Hepatocyte (in vitro differentiated cells): ENCODE results near the gene ADCY2. TPM values are rescaled to one million over a fixed set of nuclear protein-coding genes. Genes with fewer than 3 reads are reported as not detected.

ENCODE experiments used
- DNase-seq: peaks from one replicate; pipeline ENCODE4 v3.0.0-alpha.2; 2016; ENCODE audit warnings: low spot score
- H2AFZ ChIP-seq: fragments of 200-600 bp; sonication (generic); 2 replicates; pipeline ENCODE4 v1.6.0; 2016; ENCODE audit warnings: antibody characterized with exemption, mild to moderate bottlenecking
- H3K27ac ChIP-seq: fragments of 200-600 bp; sonication (generic); 2 replicates; pipeline ENCODE4 v1.5.1; 2016; ENCODE audit warnings: mild to moderate bottlenecking
- H3K27me3 ChIP-seq: fragments of 200-600 bp; sonication (generic); 2 replicates; pipeline ENCODE4 v1.6.1; 2016
- H3K36me3 ChIP-seq: fragments of 200-600 bp; sonication (generic); replicated peaks from 2 replicates; pipeline ENCODE4 v1.5.1; 2016; ENCODE audit warnings: low read depth; ENCODE audit not compliant: insufficient read depth
- H3K4me1 ChIP-seq: fragments of 200-600 bp; sonication (generic); 2 replicates; pipeline ENCODE4 v1.5.1; 2016; ENCODE audit warnings: mild to moderate bottlenecking, moderate library complexity; ENCODE audit not compliant: insufficient read depth
- H3K4me2 ChIP-seq: fragments of 200-600 bp; sonication (generic); 2 replicates; pipeline ENCODE4 v1.6.0; 2016
- H3K4me3 ChIP-seq: fragments of 200-600 bp; sonication (generic); 2 replicates; pipeline ENCODE4 v1.5.1; 2016; ENCODE audit warnings: mild to moderate bottlenecking
- H3K79me2 ChIP-seq: fragments of 200-600 bp; sonication (generic); 2 replicates; pipeline ENCODE4 v1.6.0; 2017; ENCODE audit warnings: mild to moderate bottlenecking
- H3K9me2 ChIP-seq: fragments of 200-600 bp; sonication (generic); replicated peaks from 2 replicates; pipeline ENCODE4 v1.6.0; 2017; ENCODE audit warnings: mild to moderate bottlenecking; ENCODE audit not compliant: insufficient read depth
- H3K9me3 ChIP-seq: fragments of 200-600 bp; sonication (generic); 2 replicates; pipeline ENCODE4 v1.5.1; 2016; ENCODE audit warnings: low read depth, mild to moderate bottlenecking
- H4K20me1 ChIP-seq: fragments of 200-600 bp; sonication (generic); 2 replicates; pipeline ENCODE4 v1.6.0; 2016; ENCODE audit warnings: mild to moderate bottlenecking; ENCODE audit not compliant: insufficient read depth, poor library complexity, severe bottlenecking
- CTCF ChIP-seq: fragments of 200-600 bp; sonication (generic); IDR thresholded peaks from 2 replicates; pipeline ENCODE4 v1.5.1; 2016; ENCODE audit warnings: antibody characterized with exemption, mild to moderate bottlenecking; ENCODE audit not compliant: poor library complexity
- EZH2 ChIP-seq: fragments of 200-600 bp; sonication (generic); IDR thresholded peaks from 2 replicates; pipeline ENCODE4 v1.6.1; 2016; ENCODE audit warnings: antibody characterized with exemption, mild to moderate bottlenecking, borderline replicate concordance
- EZH2phosphoT487 ChIP-seq: fragments of 200-600 bp; sonication (generic); IDR thresholded peaks from one replicate; pipeline ENCODE4 v1.6.1; 2018; ENCODE audit warnings: antibody characterized with exemption, mild to moderate bottlenecking, low read depth, moderate library complexity; ENCODE audit not compliant: unreplicated experiment, severe bottlenecking
- WGBS: methylation state at CpG from one replicate; pipeline ENCODE4 v1.1.6; 2016; ENCODE audit warnings: low lambda C conversion rate; ENCODE audit errors: missing lambda C conversion rate; 5-methylcytosine and 5-hydroxymethylcytosine counted together
- polyA plus RNA-seq: library from polyadenylated mRNA; unstranded; fragments of >200 nt; fragmentation: Nextera tagmentation; extraction: Ambion mirVana; gene quantifications from 2 replicates; pipeline ENCODE4 v1.2.1, GENCODE V29; 2016
- total RNA-seq: library from RNA; depleted of rRNA; stranded (reverse); fragments of >200 nt; gene quantifications from 2 replicates; pipeline ENCODE4 v1.2.3, GENCODE V29; 2014

ADCY2 gene
- total and polyA plus RNA-seq, 2 experiments from 2014 or later: 3.2 to 8.5 TPM

GRCh38 chr5:7473115-7473514, 77.2 kb downstream of the ADCY2 start:
- Histone ChIP-seq H3K36me3 (no peaks in the 10 kb centered on the region), H3K9me2 (no peaks in the 10 kb centered on the region), H4K20me1 (no peaks in the 10 kb centered on the region), H3K9me3 (no peaks in the 10 kb centered on the region), H3K4me3 (no peak overlapping the region), H3K27ac (no peak overlapping the region), H3K79me2 (no peaks in the 10 kb centered on the region), H3K27me3 (no peaks in the 10 kb centered on the region), H3K4me2 (no peak overlapping the region), H3K4me1 (no peaks in the 10 kb centered on the region), H2AFZ (no peak overlapping the region)
- TF ChIP-seq CTCF (no peak), EZH2phosphoT487 (no peak), EZH2 (no peak)
- WGBS: 93% methylated on average over 2 of the region's 2 CpGs
- no peak for DNase-seq

GRCh38 chr5:7473668-7474215, 77.8 kb downstream of the ADCY2 start:
- H4K20me1 ChIP-seq: no peaks in the 10 kb centered on the region
- no peak overlapping the region for H3K4me2 ChIP-seq
- H3K79me2 ChIP-seq: no peaks in the 10 kb centered on the region
- 31% methylated on average over 1 of the region's 1 CpG for WGBS
- H3K4me3 ChIP-seq: no peak overlapping the region
- no peaks in the 10 kb centered on the region for H3K9me3 ChIP-seq
- no peaks in the 10 kb centered on the region for H3K9me2 ChIP-seq
- TF ChIP-seq CTCF: no peak
- no peak for TF ChIP-seq EZH2
- no peak for TF ChIP-seq EZH2phosphoT487
- no peaks in the 10 kb centered on the region for H3K36me3 ChIP-seq
- H3K27me3 ChIP-seq: no peaks in the 10 kb centered on the region
- no peak overlapping the region for H3K27ac ChIP-seq
- H3K4me1 ChIP-seq: no peaks in the 10 kb centered on the region
- H2AFZ ChIP-seq: no peak overlapping the region
- no peak for DNase-seq

GRCh38 chr5:7474821-7475403, 79.0 kb downstream of the ADCY2 start:
- H3K79me2 ChIP-seq: no peaks in the 10 kb centered on the region
- no peak overlapping the region for H3K4me3 ChIP-seq
- H3K9me3 ChIP-seq: no peaks in the 10 kb centered on the region
- TF ChIP-seq EZH2 (no peak), CTCF (no peak), EZH2phosphoT487 (no peak)
- no peaks in the 10 kb centered on the region for H4K20me1 ChIP-seq
- WGBS: 95% methylated on average over 12 of the region's 12 CpGs
- H3K27ac ChIP-seq: no peak overlapping the region
- no peaks in the 10 kb centered on the region for H3K27me3 ChIP-seq
- H3K9me2 ChIP-seq: no peaks in the 10 kb centered on the region
- no peak for DNase-seq
- H3K36me3 ChIP-seq: no peaks in the 10 kb centered on the region
- no peak overlapping the region for H2AFZ ChIP-seq
- H3K4me2 ChIP-seq: no peak overlapping the region
- H3K4me1 ChIP-seq: no peaks in the 10 kb centered on the region
